ENCODE measurements around the gene EFTUD2.
A peak's percentile ranks its signal among the peaks of the same experiment; 100 is the strongest.

The EFTUD2 gene

GRCh38 chr17:44925731-44926697 is 26.8 kb upstream of the EFTUD2 start:
- no peak for DNase-seq (ENCODE audit: low read depth in 3 of 3)

- no peak for DNase-seq (ENCODE audit: low read depth in 3 of 3)
Observed at GRCh38 chr17:44924107-44924544, 24.9 kb upstream of the EFTUD2 start.

- no peak for DNase-seq (ENCODE audit: low read depth in 3 of 3)
Observed at GRCh38 chr17:44922746-44923470, 23.7 kb upstream of the EFTUD2 start.

- no peak for DNase-seq (ENCODE audit: low read depth in 3 of 3)
Observed at GRCh38 chr17:44922136-44922535, 22.9 kb upstream of the EFTUD2 start.

- no peak for DNase-seq (ENCODE audit: low read depth in 3 of 3)
Observed at GRCh38 chr17:44921122-44921882, 22.1 kb upstream of the EFTUD2 start.

GRCh38 chr17:44920565-44920940 is 21.3 kb upstream of the EFTUD2 start:
- DNase-seq (ENCODE audit: low read depth in 3 of 3) = no peak

GRCh38 chr17:44919885-44920564 is 20.8 kb upstream of the EFTUD2 start:
- DNase-seq (ENCODE audit: low read depth in 3 of 3) = peak in 2 of 3 experiments; percentile 27 to 34

- no peak for DNase-seq (ENCODE audit: low read depth in 3 of 3)
Observed at GRCh38 chr17:44919411-44919810, 20.2 kb upstream of the EFTUD2 start.

GRCh38 chr17:44918006-44918405 is 18.8 kb upstream of the EFTUD2 start:
- no peak for DNase-seq (ENCODE audit: low read depth in 3 of 3)

- DNase-seq (ENCODE audit: low read depth in 3 of 3) = no peak
Observed at GRCh38 chr17:44917456-44917855, 18.2 kb upstream of the EFTUD2 start.

- DNase-seq (ENCODE audit: low read depth in 3 of 3) = no peak
Observed at GRCh38 chr17:44916781-44917241, 17.6 kb upstream of the EFTUD2 start.

GRCh38 chr17:44915862-44916780 is 16.9 kb upstream of the EFTUD2 start:
- no peak for DNase-seq (ENCODE audit: low read depth in 3 of 3)

GRCh38 chr17:44915321-44915726 is 16.1 kb upstream of the EFTUD2 start, which contains the start of gene GFAP:
Gene GFAP (minus strand): TSS chr17:44915500. CDS start chr17:44915486, 14 bp downstream.
- no peak for DNase-seq (ENCODE audit: low read depth in 3 of 3)

GRCh38 chr17:44914698-44915271 is 15.5 kb upstream of the EFTUD2 start:
- no peak for DNase-seq (ENCODE audit: low read depth in 3 of 3)

GRCh38 chr17:44914148-44914547 is 14.9 kb upstream of the EFTUD2 start:
- no peak for DNase-seq (ENCODE audit: low read depth in 3 of 3)

- DNase-seq (ENCODE audit: low read depth in 3 of 3) = no peak
Observed at GRCh38 chr17:44913676-44914075, 14.4 kb upstream of the EFTUD2 start.

- DNase-seq (ENCODE audit: low read depth in 3 of 3) = no peak
Observed at GRCh38 chr17:44912763-44913544, 13.7 kb upstream of the EFTUD2 start.

- peak in 2 of 3 experiments; percentile 30 to 34 for DNase-seq (ENCODE audit: low read depth in 3 of 3)
Observed at GRCh38 chr17:44911133-44912001, 12.1 kb upstream of the EFTUD2 start.

Measured in stimulated activated CD4-positive, alpha-beta T cell treated with anti-CD3 and anti-CD28 coated beads, TNF-alpha, amount 100 ng/mL, for 4 hours (primary cell).